Pancreas (tissue), 10 donors: ENCODE data around the gene SLC5A1. TPM values are rescaled to one million over a fixed set of nuclear protein-coding genes. Genes with fewer than 3 reads are reported as not detected.

ENCODE experiments used
- ATAC-seq, 4 donors: fragments of 200-7000 bp; cut with Tn5 transposase; one replicate each; pipeline versions ENCODE4 v1.8.0 to v1.9.1; 2020; ENCODE audit warnings: mild to moderate bottlenecking in 4 of 4, moderate library complexity in 4 of 4
- DNase-seq, 6 donors: peaks; one replicate each; pipeline ENCODE4 v3.0.0-alpha.2; 2020
- FAIRE-seq: peaks from 2 replicates; lab custom pipeline; 2012; peaks lifted over from hg19 to GRCh38; lab: Jason Lieb, UNC
- H3K27ac ChIP-seq, 4 donors: fragments of 200-600 bp; sonication (generic); 1 replicate in 3 of 4; 2 replicates in 1 of 4; pipeline versions ENCODE4 v1.5.0 to v1.8.0; 2020
- H3K27me3 ChIP-seq, 4 donors: fragments of 200-600 bp; one replicate each; pipeline ENCODE4 v1.8.0; 2021
- H3K36me3 ChIP-seq, 3 donors: fragments of 200-600 bp; sonication (generic) in 1 of 3; one replicate each; pipeline versions ENCODE4 v1.5.0 to v1.8.0; 2020 to 2021
- H3K4me1 ChIP-seq, 3 donors: fragments of 200-600 bp; one replicate each; pipeline ENCODE4 v1.8.0; 2021
- H3K4me3 ChIP-seq, 4 donors: fragments of 200-600 bp; sonication (generic) in 2 of 4; one replicate each; pipeline versions ENCODE4 v1.5.0 to v1.8.0; 2020 to 2021
- H3K9me3 ChIP-seq, 4 donors: fragments of 200-600 bp; one replicate each; pipeline ENCODE4 v1.8.0; 2021
- CTCF ChIP-seq, 4 donors: fragments of 200-600 bp; sonication (generic) in 3 of 4; IDR thresholded peaks; one replicate each; pipeline versions ENCODE4 v1.5.0 to v1.8.0; 2021; ENCODE audit warnings: antibody characterized with exemption in 4 of 4
- WGBS, 2 donors: extraction: QIAGEN DNeasy Blood & Tissue Kit; methylation state at CpG; one replicate each; pipeline ENCODE4 v1.1.7; 2013; 5-methylcytosine and 5-hydroxymethylcytosine counted together
- intact Hi-C, 3 donors: fragments of 100-400 bp; cut with DNase I; formaldehyde crosslinking; loops; one replicate each; pipeline versions ENCODE4 v1.11.1 to v1.14.2; 2022
- polyA plus RNA-seq, 2 donors: library from polyadenylated mRNA; stranded (reverse); fragments of 200-250 nt; gene quantifications; one replicate each; pipeline ENCODE4 v1.2.3, GENCODE V29; 2013
- total RNA-seq, 6 donors: library from RNA; stranded (reverse); fragmentation: NEBNext Ultra II Directional in 4 of 6; extraction: Animal tissue kit (Norgen Biotek cat#: 25700) in 4 of 6; gene quantifications; one replicate each; pipeline versions ENCODE4 v1.2.1 to v1.2.4, GENCODE V29; 2021 to 2023
- donor health status: healthy with polysubstance abuse.
- donor health status: DM: no; HTN: no; CAD: no; lungs with moderate emphysema.
- donor health status: DM: no; HTN: no; CAD: no.
- donor health status: control.
- donor health status: control.
- donor health status: Bipolar disorder and iron deficiency.
- donor health status: DM: yes; HTN: yes; CAD: no.
- donor health status: DM: no; HTN: no; CAD: no.
- donor health status: DM: no; HTN: no; CAD: no.
- donor health status: DM: yes; HTN: yes; CAD: no.

Gene SLC5A1
- total and polyA plus RNA-seq, 8 donors = 0.51 to 5.9 (median 2.6) TPM

GRCh38 chr22:32021716-32022115, 21.3 kb upstream of the SLC5A1 start:
- intact Hi-C loops = no loop called here
- Histone ChIP-seq H3K4me1 (no peaks in the 10 kb centered on the region), H3K36me3 (no peaks in the 10 kb centered on the region), H3K27me3 (no peaks in the 10 kb centered on the region), H3K27ac (no peak overlapping the region), H3K9me3 (no peaks in the 10 kb centered on the region), H3K4me3 (no peak overlapping the region)
- WGBS, 2 donors = 33 to 47% methylated on average over 3 of the region's 3 CpGs
- no peak for TF ChIP-seq CTCF (IDR thresholded peaks at IDR 0.05)
- DNase-seq (no peak), ATAC-seq (no peak), FAIRE-seq (no peak)

- no peak for ATAC-seq
- Histone ChIP-seq H3K4me1 (no peaks in the 10 kb centered on the region), H3K27me3 (no peaks in the 10 kb centered on the region), H3K4me3 (no peak overlapping the region), H3K9me3 (no peaks in the 10 kb centered on the region), H3K36me3 (no peaks in the 10 kb centered on the region), H3K27ac (no peak overlapping the region)
- DNase-seq = no peak
- TF ChIP-seq CTCF (IDR thresholded peaks at IDR 0.05) = no peak
- FAIRE-seq = no peak
- intact Hi-C loops = no loop called here
- 76 to 80% methylated on average over 2 of the region's 2 CpGs for WGBS, 2 donors
Measured at GRCh38 chr22:32023251-32023827, 19.7 kb upstream of the SLC5A1 start.

- no peaks in the 10 kb centered on the region for H3K27me3 ChIP-seq
- H3K4me3 ChIP-seq = no peak overlapping the region
- no peaks in the 10 kb centered on the region for H3K4me1 ChIP-seq
- DNase-seq = no peak
- intact Hi-C loops = no loop called here
- no peak for ATAC-seq
- no peaks in the 10 kb centered on the region for H3K9me3 ChIP-seq
- no peak for TF ChIP-seq CTCF (IDR thresholded peaks at IDR 0.05)
- no peak for FAIRE-seq
- 84 to 100% methylated on average over 1 of the region's 1 CpG for WGBS, 2 donors
- H3K27ac ChIP-seq = no peak overlapping the region
- H3K36me3 ChIP-seq = no peaks in the 10 kb centered on the region
Measured at GRCh38 chr22:32024796-32025195, 18.3 kb upstream of the SLC5A1 start.

GRCh38 chr22:32030518-32031247, 12.4 kb upstream of the SLC5A1 start:
- intact Hi-C loops = no loop called here
- no peaks in the 10 kb centered on the region for H3K36me3 ChIP-seq
- no peaks in the 10 kb centered on the region for H3K4me1 ChIP-seq
- no peak for FAIRE-seq
- H3K27me3 ChIP-seq = no peaks in the 10 kb centered on the region
- no peak for TF ChIP-seq CTCF (IDR thresholded peaks at IDR 0.05)
- no peak for DNase-seq
- ATAC-seq = no peak
- 66 to 67% methylated on average over 4 of the region's 4 CpGs for WGBS, 2 donors
- H3K4me3 ChIP-seq = no peak overlapping the region
- H3K27ac ChIP-seq = no peak overlapping the region
- H3K9me3 ChIP-seq = no peaks in the 10 kb centered on the region

- no peak for ATAC-seq
- FAIRE-seq = no peak
- no peak for DNase-seq
- H3K9me3 ChIP-seq = no peaks in the 10 kb centered on the region
- H3K36me3 ChIP-seq = no peaks in the 10 kb centered on the region
- TF ChIP-seq CTCF (IDR thresholded peaks at IDR 0.05) = no peak
- no peak overlapping the region for H3K27ac ChIP-seq
- intact Hi-C loops = no loop called here
- WGBS, 2 donors = 79 to 83% methylated on average over 5 of the region's 5 CpGs
- H3K4me1 ChIP-seq = no peaks in the 10 kb centered on the region
- H3K27me3 ChIP-seq = no peaks in the 10 kb centered on the region
- H3K4me3 ChIP-seq = no peak overlapping the region
Measured at GRCh38 chr22:32031466-32031865, 11.6 kb upstream of the SLC5A1 start.
